KOPT-K1 (cell line): Measurements from ENCODE around the gene TK1.
"Not testable (repeated sequence)": the region's sequence is repeated elsewhere in the genome, so short reads cannot be mapped to it uniquely, and the experiment has no call there.

Experiments
- H3K27ac ChIP-seq: fragments of 200-600 bp; sonication (generic); 2 replicates; pipeline ENCODE4 v1.5.1; 2016; ENCODE audit warnings: antibody characterized with exemption, mild to moderate bottlenecking, low read depth, low read length; ENCODE audit not compliant: poor library complexity, severe bottlenecking
- H3K36me3 ChIP-seq: fragments of 200-600 bp; sonication (generic); 2 replicates; pipeline ENCODE4 v1.5.1; 2017; ENCODE audit warnings: antibody characterized with exemption, mild to moderate bottlenecking, low read length, moderate library complexity; ENCODE audit not compliant: insufficient read depth
- H3K9me3 ChIP-seq: fragments of 200-600 bp; sonication (generic); 2 replicates; pipeline ENCODE4 v1.5.1; 2017; ENCODE audit warnings: antibody characterized with exemption, low read length, mild to moderate bottlenecking; ENCODE audit not compliant: insufficient read depth, poor library complexity, severe bottlenecking

TK1 gene

GRCh38 chr17:78186692-78187595, at the start of gene TK1, which contains the start of gene AFMID:
Gene TK1, minus strand, starts transcription at chr17:78187052. Its CDS starts 58 bp downstream, at chr17:78186994.
Gene AFMID, plus strand, starts transcription at chr17:78187362. Its CDS starts 9 bp downstream, at chr17:78187371.
- no peaks in the 10 kb centered on the region for H3K9me3 ChIP-seq
- no peaks in the 10 kb centered on the region; the same call in 1 of the 2 replicates for H3K36me3 ChIP-seq
- peak within 1 kb of the TSS; percentile 41 for H3K27ac ChIP-seq

- no peaks in the 10 kb centered on the region for H3K36me3 ChIP-seq
- no peaks in the 10 kb centered on the region for H3K9me3 ChIP-seq
- H3K27ac ChIP-seq: no peak overlapping the region
Measured at GRCh38 chr17:78235885-78236284, 49.0 kb upstream of the TK1 start.

- not testable (repeated sequence) for H3K36me3 ChIP-seq, H3K9me3 ChIP-seq, H3K27ac ChIP-seq
Measured at GRCh38 chr17:78235022-78235421, 48.2 kb upstream of the TK1 start.

- Histone ChIP-seq H3K36me3 (no peaks in the 10 kb centered on the region), H3K27ac (no peak overlapping the region)
Measured at GRCh38 chr17:78234261-78234865, 47.5 kb upstream of the TK1 start.

GRCh38 chr17:78233678-78234077, 46.8 kb upstream of the TK1 start:
- Histone ChIP-seq H3K27ac (no peak overlapping the region), H3K9me3 (no peaks in the 10 kb centered on the region), H3K36me3 (no peaks in the 10 kb centered on the region)

More at GRCh38 chr17:78234261-78234865, 47.5 kb upstream of the TK1 start:
- H3K9me3 ChIP-seq: no peaks in the 10 kb centered on the region

GRCh38 chr17:78232859-78233173, 46.0 kb upstream of the TK1 start:
- Histone ChIP-seq H3K9me3 (no peaks in the 10 kb centered on the region), H3K27ac (no peak overlapping the region), H3K36me3 (no peaks in the 10 kb centered on the region)

- no peak overlapping the region for H3K27ac ChIP-seq
- no peaks in the 10 kb centered on the region for H3K36me3 ChIP-seq
- H3K9me3 ChIP-seq: no peaks in the 10 kb centered on the region
Measured at GRCh38 chr17:78231991-78232858, 45.4 kb upstream of the TK1 start.

GRCh38 chr17:78230996-78231935, 44.4 kb upstream of the TK1 start, which contains the start of gene TMEM235:
Gene TMEM235, plus strand, starts transcription at chr17:78231631. Its CDS starts 393 bp downstream, at chr17:78232024.
- H3K9me3 ChIP-seq: no peaks in the 10 kb centered on the region

GRCh38 chr17:78230252-78230962, 43.6 kb upstream of the TK1 start:
- H3K27ac ChIP-seq: no peak overlapping the region

More at GRCh38 chr17:78230996-78231935, 44.4 kb upstream of the TK1 start, which contains the start of gene TMEM235:
- Histone ChIP-seq H3K27ac (no peak within 1 kb of the TSS), H3K36me3 (no peaks in the 10 kb centered on the region)

GRCh38 chr17:78228176-78228575, 41.3 kb upstream of the TK1 start:
- peaks cover 24% of the 10 kb centered on the region for H3K36me3 ChIP-seq
- no peaks in the 10 kb centered on the region for H3K9me3 ChIP-seq
- no peak overlapping the region for H3K27ac ChIP-seq

More at GRCh38 chr17:78230252-78230962, 43.6 kb upstream of the TK1 start:
- peaks cover 2% of the 10 kb centered on the region for H3K36me3 ChIP-seq
- H3K9me3 ChIP-seq: no peaks in the 10 kb centered on the region

GRCh38 chr17:78227455-78227916, 40.6 kb upstream of the TK1 start:
- Histone ChIP-seq H3K9me3 (no peaks in the 10 kb centered on the region), H3K36me3 (peaks cover 31% of the 10 kb centered on the region), H3K27ac (no peak overlapping the region)

GRCh38 chr17:78226759-78227454, 40.1 kb upstream of the TK1 start:
- Histone ChIP-seq H3K9me3 (no peaks in the 10 kb centered on the region), H3K36me3 (peaks cover 37% of the 10 kb centered on the region), H3K27ac (no peak overlapping the region)
